ENCODE data around the gene TIGIT. TPM values are rescaled to one million over a fixed set of nuclear protein-coding genes. Genes with fewer than 3 reads are reported as not detected.

Gene TIGIT
- total RNA-seq, result under 1 TPM; 0.37 to 0.67 TPM
- 1 to 10 TPM in 1 of 2 donors, under 1 TPM in 1; 0.37 to 1.1 TPM for polyA plus RNA-seq
- long read RNA-seq, donor 1, result 0 reads
- long read RNA-seq, donor 2, result 0 reads
- long read RNA-seq, donor 3, result 0 reads
- long read RNA-seq, donor 4, result 0 reads
- long read RNA-seq, donor 5, result 0 reads

DNA sequence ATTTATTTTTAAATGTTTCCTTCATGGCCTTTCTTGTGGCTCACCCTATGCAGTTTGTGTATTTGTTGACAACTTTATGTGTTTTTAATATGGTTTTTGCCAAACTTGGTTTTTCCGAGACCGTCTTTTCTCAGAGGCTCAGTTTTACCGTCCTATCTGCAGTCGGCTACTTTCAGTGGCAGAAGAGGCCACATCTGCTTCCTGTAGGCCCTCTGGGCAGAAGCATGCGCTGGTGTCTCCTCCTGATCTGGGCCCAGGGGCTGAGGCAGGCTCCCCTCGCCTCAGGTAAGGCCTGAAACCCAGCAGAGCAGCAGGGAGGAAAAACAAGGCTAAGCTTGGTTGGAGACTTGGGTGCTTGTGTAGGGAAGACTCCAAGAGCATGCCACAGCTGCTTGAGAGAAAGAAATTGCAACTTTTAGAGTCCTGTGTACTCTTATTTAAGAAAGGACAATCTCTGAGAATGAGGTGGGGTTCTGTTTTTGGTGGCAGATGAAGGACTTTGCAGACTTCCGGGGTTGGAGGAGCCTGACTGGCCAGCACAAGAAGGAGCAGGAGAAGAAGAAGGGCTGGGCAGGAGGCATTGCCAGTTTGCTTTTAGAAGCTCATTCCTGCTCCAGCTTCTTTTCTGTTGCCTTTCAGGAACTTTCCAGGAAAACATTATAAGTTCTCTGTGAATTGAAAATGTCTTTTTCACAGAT lies at the start of gene TIGIT:
TIGIT (plus strand) TSS at position 191 of the 698 bp plus-strand sequence; CDS start at position 225, 34 bp downstream.
- no peaks in the 10 kb centered on the region for H3K36me3 ChIP-seq (ENCODE audit: control insufficient read depth in 4 of 4, insufficient read depth in 4 of 4, low read length in 4 of 4)
- H3K9ac ChIP-seq (ENCODE audit: insufficient read depth in 1 of 2, low read length in 2 of 2), result no peak within 1 kb of the TSS
- TF ChIP-seq, protein P1, sequence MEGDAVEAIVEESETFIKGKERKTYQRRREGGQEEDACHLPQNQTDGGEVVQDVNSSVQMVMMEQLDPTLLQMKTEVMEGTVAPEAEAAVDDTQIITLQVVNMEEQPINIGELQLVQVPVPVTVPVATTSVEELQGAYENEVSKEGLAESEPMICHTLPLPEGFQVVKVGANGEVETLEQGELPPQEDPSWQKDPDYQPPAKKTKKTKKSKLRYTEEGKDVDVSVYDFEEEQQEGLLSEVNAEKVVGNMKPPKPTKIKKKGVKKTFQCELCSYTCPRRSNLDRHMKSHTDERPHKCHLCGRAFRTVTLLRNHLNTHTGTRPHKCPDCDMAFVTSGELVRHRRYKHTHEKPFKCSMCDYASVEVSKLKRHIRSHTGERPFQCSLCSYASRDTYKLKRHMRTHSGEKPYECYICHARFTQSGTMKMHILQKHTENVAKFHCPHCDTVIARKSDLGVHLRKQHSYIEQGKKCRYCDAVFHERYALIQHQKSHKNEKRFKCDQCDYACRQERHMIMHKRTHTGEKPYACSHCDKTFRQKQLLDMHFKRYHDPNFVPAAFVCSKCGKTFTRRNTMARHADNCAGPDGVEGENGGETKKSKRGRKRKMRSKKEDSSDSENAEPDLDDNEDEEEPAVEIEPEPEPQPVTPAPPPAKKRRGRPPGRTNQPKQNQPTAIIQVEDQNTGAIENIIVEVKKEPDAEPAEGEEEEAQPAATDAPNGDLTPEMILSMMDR (IDR thresholded peaks at IDR 0.05; ENCODE audit: control extremely low read depth, extremely low read depth), result no peak
- WGBS, 2 donors, result 87 to 90% methylated on average over 7 of the region's 7 CpGs
- H3K27me3 ChIP-seq (ENCODE audit: control insufficient read depth in 3 of 3, insufficient read depth in 3 of 3, low read length in 2 of 3), result no peaks in the 10 kb centered on the region
- ATAC-seq (ENCODE audit: insufficient read depth, low FRiP score), result no peak
- no peak for DNase-seq
- no peak within 1 kb of the TSS for H3K4me3 ChIP-seq
- H3K27ac ChIP-seq (ENCODE audit: low read depth in 1 of 2, low read length in 1 of 2), result no peak within 1 kb of the TSS
- no peaks in the 10 kb centered on the region for H3K9me3 ChIP-seq (ENCODE audit: control insufficient read depth in 4 of 4, insufficient read depth in 3 of 4, low read length in 3 of 4)
- H3K4me1 ChIP-seq (ENCODE audit: control insufficient read depth in 5 of 5, insufficient read depth in 5 of 5, low read length in 5 of 5), result no peaks in the 10 kb centered on the region

DNA sequence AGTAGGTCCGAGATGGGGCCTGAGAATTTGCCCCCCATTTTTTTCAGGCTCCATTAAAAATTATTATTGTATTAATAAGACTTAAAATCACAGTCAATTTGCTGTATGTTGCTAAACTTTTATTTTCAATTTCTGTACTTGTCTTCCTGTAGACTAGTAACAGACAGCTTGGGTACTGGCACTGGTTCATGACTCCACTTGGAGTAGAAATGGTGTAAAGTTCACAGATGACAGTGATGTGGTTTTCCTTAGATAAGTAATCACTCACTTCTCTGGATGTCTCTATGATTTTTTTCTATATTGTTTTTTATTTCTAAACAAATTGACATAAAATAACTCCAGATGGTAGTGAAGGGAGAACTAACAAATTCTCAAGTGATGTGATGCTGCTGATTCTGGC lies 40.9 kb upstream of the TIGIT start:
- DNase-seq (no peak), ATAC-seq (ENCODE audit: insufficient read depth, low FRiP score) (no peak)
- TF ChIP-seq, protein P1 (IDR thresholded peaks at IDR 0.05; ENCODE audit: control extremely low read depth, extremely low read depth), result no peak

DNA sequence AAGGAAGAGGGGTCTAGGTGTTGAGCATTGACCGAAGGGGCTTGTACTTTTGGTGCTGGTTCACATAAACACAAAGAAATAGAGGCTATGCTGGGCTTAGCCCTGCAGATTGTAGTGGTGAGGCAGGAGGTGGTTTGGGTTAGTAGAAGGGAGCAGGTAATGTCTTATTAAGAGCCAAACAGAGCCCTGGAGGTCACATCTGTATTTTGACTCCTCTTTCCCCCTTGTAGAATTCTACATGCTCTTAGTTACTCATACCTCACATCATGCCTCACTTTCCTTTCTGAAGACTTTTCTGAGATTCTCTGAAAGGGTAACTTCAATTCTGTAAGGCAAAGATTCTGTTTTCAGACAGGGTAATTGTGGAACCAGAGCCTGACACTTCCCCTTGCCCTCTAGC lies 40.3 kb upstream of the TIGIT start:
- 80 to 89% methylated on average over 1 of the region's 1 CpG for WGBS, 2 donors
- Histone ChIP-seq H3K27me3 (ENCODE audit: control insufficient read depth in 3 of 3, insufficient read depth in 3 of 3, low read length in 2 of 3) (no peaks in the 10 kb centered on the region), H3K4me3 (no peak overlapping the region), H3K9ac (ENCODE audit: insufficient read depth in 1 of 2, low read length in 2 of 2) (no peak overlapping the region), H3K4me1 (ENCODE audit: control insufficient read depth in 5 of 5, insufficient read depth in 5 of 5, low read length in 5 of 5) (no peaks in the 10 kb centered on the region), H3K36me3 (ENCODE audit: control insufficient read depth in 4 of 4, insufficient read depth in 4 of 4, low read length in 4 of 4) (no peaks in the 10 kb centered on the region), H3K9me3 (ENCODE audit: control insufficient read depth in 4 of 4, insufficient read depth in 3 of 4, low read length in 3 of 4) (peaks cover 0 to 2% (median 0%) of the 10 kb centered on the region in 4 donors), H3K27ac (ENCODE audit: low read depth in 1 of 2, low read length in 1 of 2) (no peak overlapping the region)
- DNase-seq, result no peak
- ATAC-seq (ENCODE audit: insufficient read depth, low FRiP score), result no peak
- TF ChIP-seq, protein P1 (IDR thresholded peaks at IDR 0.05; ENCODE audit: control extremely low read depth, extremely low read depth), result no peak

More for the DNA sequence above, 40.9 kb upstream of the TIGIT start:
- H3K4me3 ChIP-seq, result no peak overlapping the region
- no peak overlapping the region for H3K27ac ChIP-seq (ENCODE audit: low read depth in 1 of 2, low read length in 1 of 2)
- 87 to 92% methylated on average over 1 of the region's 1 CpG for WGBS, 2 donors
- H3K4me1 ChIP-seq (ENCODE audit: control insufficient read depth in 5 of 5, insufficient read depth in 5 of 5, low read length in 5 of 5), result no peaks in the 10 kb centered on the region
- no peak overlapping the region for H3K9ac ChIP-seq (ENCODE audit: insufficient read depth in 1 of 2, low read length in 2 of 2)
- H3K27me3 ChIP-seq (ENCODE audit: control insufficient read depth in 3 of 3, insufficient read depth in 3 of 3, low read length in 2 of 3), result no peaks in the 10 kb centered on the region
- H3K9me3 ChIP-seq (ENCODE audit: control insufficient read depth in 4 of 4, insufficient read depth in 3 of 4, low read length in 3 of 4), result no peaks in the 10 kb centered on the region
- no peaks in the 10 kb centered on the region for H3K36me3 ChIP-seq (ENCODE audit: control insufficient read depth in 4 of 4, insufficient read depth in 4 of 4, low read length in 4 of 4)
